ENCODE data around the gene CHN2. TPM values are rescaled to one million over a fixed set of nuclear protein-coding genes. Genes with fewer than 3 reads are reported as not detected.

Gene CHN2
- total RNA-seq, 1 experiment from 2014 or later = 18.8 TPM

DNA sequence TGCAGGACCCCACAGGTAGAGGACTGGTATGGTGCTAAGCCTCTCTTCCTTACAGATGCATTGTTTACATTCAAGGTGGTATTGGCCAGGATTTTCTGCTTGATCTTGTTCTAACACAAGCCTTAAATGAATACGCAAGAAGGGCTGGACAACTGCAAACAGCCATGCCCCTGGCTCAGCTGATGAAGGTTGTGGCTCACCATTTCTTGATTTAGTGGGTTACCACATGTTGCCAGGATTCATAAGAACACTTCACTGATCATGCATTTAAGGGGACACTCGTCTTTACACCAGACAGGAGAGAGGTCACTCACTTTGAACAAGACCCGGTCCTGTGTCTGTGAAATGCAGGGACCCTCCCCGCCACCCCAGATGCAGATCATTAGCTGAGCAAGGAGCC, 82.2 kb downstream of the CHN2 start:
- no TSS peak for BruUV-seq (replicated peaks)
- H3K36me3 Mint-ChIP-seq (ENCODE audit: insufficient read depth, unreplicated experiment) = no peaks in the 10 kb centered on the region
- no peaks in the 10 kb centered on the region for H3K9me3 Mint-ChIP-seq (ENCODE audit: unreplicated experiment)
- H3K9me3 ChIP-seq = no peaks in the 10 kb centered on the region
- TF ChIP-seq, protein P1, sequence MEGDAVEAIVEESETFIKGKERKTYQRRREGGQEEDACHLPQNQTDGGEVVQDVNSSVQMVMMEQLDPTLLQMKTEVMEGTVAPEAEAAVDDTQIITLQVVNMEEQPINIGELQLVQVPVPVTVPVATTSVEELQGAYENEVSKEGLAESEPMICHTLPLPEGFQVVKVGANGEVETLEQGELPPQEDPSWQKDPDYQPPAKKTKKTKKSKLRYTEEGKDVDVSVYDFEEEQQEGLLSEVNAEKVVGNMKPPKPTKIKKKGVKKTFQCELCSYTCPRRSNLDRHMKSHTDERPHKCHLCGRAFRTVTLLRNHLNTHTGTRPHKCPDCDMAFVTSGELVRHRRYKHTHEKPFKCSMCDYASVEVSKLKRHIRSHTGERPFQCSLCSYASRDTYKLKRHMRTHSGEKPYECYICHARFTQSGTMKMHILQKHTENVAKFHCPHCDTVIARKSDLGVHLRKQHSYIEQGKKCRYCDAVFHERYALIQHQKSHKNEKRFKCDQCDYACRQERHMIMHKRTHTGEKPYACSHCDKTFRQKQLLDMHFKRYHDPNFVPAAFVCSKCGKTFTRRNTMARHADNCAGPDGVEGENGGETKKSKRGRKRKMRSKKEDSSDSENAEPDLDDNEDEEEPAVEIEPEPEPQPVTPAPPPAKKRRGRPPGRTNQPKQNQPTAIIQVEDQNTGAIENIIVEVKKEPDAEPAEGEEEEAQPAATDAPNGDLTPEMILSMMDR (IDR thresholded peaks at IDR 0.05; ENCODE audit: insufficient read depth in 1 of 2, low read depth in 1 of 2, low read length in 1 of 2, severe bottlenecking in 1 of 2, unreplicated experiment in 1 of 2) = no peak
- no peak overlapping the region for H3K4me3 Mint-ChIP-seq (ENCODE audit: unreplicated experiment)
- ChIA-PET POLR2A (no interaction called here), CTCF (no interaction called here)
- H3K27ac Mint-ChIP-seq (ENCODE audit: unreplicated experiment) = no peak overlapping the region
- H3K4me1 Mint-ChIP-seq (ENCODE audit: low read depth, unreplicated experiment) = peaks cover 13% of the 10 kb centered on the region
- H3K27me3 ChIP-seq (replicated peaks; ENCODE audit: control insufficient read depth, insufficient read depth, low read length) = no peaks in the 10 kb centered on the region
- H3K27me3 Mint-ChIP-seq (ENCODE audit: insufficient read depth, unreplicated experiment) = no peaks in the 10 kb centered on the region
- intact Hi-C loops (cut with micrococcal nuclease; ENCODE audit: unreplicated experiment) = no loop called here
- H3K36me3 ChIP-seq (ENCODE audit: control insufficient read depth, insufficient read depth, low read length) = no peaks in the 10 kb centered on the region
- no peak overlapping the region for H3K4me3 ChIP-seq (ENCODE audit: low read depth, low read length)
- DNase-seq = no peak
- H3K4me1 ChIP-seq = peaks cover 9% of the 10 kb centered on the region

DNA sequence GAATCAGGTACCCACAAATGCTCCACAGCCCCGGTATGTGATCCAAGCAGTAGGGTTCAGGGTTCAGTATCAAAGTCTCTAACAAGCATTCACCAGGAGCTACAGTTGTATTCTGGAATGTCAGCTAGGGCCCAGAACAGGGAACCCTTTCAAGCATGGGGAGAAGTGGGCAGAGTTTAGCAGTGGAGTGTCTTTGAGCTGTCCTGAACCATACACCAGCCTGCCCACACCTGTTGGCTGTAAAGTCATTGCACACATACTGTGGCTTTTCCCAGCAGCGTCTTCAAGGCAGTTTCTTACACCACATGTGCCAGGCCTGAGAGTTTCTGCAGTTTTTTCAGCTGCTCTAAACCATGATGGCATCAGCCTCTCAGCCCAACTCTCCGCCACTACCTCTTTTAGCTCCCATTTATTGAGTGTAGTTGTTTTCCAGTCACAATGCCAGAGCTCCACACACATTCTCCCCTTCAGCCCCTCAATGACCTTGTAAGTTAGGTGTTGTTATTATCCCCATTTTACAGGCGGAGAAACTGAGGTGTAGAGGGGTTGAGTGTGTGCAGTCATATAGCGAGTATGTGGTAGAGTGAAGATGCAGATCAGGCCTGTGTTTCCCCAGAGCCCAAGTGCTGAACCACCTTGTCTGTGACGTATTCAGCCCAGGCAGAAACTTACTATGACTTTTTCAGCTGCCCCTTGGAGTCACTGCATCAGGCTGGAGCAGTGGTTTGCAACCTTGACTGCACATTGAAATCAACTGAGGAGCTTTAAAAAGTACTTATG, 83.1 kb downstream of the CHN2 start:
- ChIA-PET CTCF (no interaction called here), POLR2A (no interaction called here)
- Mint-ChIP-seq H3K4me1 (ENCODE audit: low read depth, unreplicated experiment) (peaks cover 13% of the 10 kb centered on the region), H3K27me3 (ENCODE audit: insufficient read depth, unreplicated experiment) (no peaks in the 10 kb centered on the region), H3K4me3 (ENCODE audit: unreplicated experiment) (no peak overlapping the region), H3K36me3 (ENCODE audit: insufficient read depth, unreplicated experiment) (no peaks in the 10 kb centered on the region), H3K27ac (ENCODE audit: unreplicated experiment) (no peak overlapping the region), H3K9me3 (ENCODE audit: unreplicated experiment) (no peaks in the 10 kb centered on the region)
- Histone ChIP-seq H3K36me3 (ENCODE audit: control insufficient read depth, insufficient read depth, low read length) (no peaks in the 10 kb centered on the region), H3K9me3 (no peaks in the 10 kb centered on the region), H3K4me1 (0 out of 2 replicates have a peak, but pooled peaks cover 8% of the 10 kb centered on the region), H3K4me3 (ENCODE audit: low read depth, low read length) (no peak overlapping the region), H3K27me3 (replicated peaks; ENCODE audit: control insufficient read depth, insufficient read depth, low read length) (no peaks in the 10 kb centered on the region)
- TF ChIP-seq, protein P1 (IDR thresholded peaks at IDR 0.05; ENCODE audit: insufficient read depth in 1 of 2, low read depth in 1 of 2, low read length in 1 of 2, severe bottlenecking in 1 of 2, unreplicated experiment in 1 of 2) = no peak
- no peak for DNase-seq
- intact Hi-C loops (cut with micrococcal nuclease; ENCODE audit: unreplicated experiment) = no loop called here
- BruUV-seq (replicated peaks) = no TSS peak

DNA sequence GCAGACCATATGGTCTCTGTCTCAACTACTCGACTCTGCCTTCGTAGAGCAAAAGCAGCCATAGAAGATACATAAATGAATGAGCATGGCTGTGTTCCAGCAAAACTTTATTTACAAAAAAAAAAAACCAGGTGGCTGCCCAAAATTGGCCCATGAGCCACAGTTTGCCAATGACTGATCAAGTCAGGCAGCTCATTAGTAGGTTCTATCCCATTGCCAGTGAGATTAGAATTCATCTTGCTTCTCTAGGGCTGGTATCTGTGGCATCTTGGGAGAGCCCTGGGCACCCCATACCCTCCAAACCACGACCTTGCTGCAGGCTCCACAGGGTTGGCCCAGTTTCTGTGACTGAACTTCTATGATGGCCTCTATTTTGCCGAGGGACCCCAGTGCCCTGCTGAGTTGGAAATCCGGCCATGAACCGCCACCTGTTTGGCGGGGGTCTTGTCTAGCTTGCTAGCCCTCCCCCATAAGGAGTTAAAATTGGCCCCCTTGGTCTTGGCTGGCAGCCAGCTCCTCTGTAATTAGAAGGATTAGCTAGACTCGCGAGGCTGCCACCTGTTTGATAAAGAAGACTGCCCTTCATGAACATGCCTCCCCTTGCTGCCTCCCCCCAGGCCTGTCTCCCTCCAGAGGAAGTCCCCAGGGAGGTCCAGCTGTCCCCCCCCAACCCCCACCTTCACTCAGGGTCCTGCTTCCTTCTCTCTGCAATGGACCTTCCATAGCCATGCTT, 83.9 kb downstream of the CHN2 start:
- intact Hi-C loops (cut with micrococcal nuclease; ENCODE audit: unreplicated experiment) = no loop called here
- no peaks in the 10 kb centered on the region for H3K36me3 ChIP-seq (ENCODE audit: control insufficient read depth, insufficient read depth, low read length)
- no peak for DNase-seq
- no peak overlapping the region for H3K27ac Mint-ChIP-seq (ENCODE audit: unreplicated experiment)
- no peaks in the 10 kb centered on the region for H3K27me3 ChIP-seq (replicated peaks; ENCODE audit: control insufficient read depth, insufficient read depth, low read length)
- no peak overlapping the region for H3K4me3 ChIP-seq (ENCODE audit: low read depth, low read length)
- no peak overlapping the region for H3K4me3 Mint-ChIP-seq (ENCODE audit: unreplicated experiment)
- H3K4me1 ChIP-seq = 0 out of 2 replicates have a peak, but pooled peaks cover 8% of the 10 kb centered on the region
- TF ChIP-seq, protein P1 (IDR thresholded peaks at IDR 0.05; ENCODE audit: insufficient read depth in 1 of 2, low read depth in 1 of 2, low read length in 1 of 2, severe bottlenecking in 1 of 2, unreplicated experiment in 1 of 2) = no peak
- ChIA-PET CTCF (no interaction called here), POLR2A (no interaction called here)
- BruUV-seq (replicated peaks) = no TSS peak
- H3K4me1 Mint-ChIP-seq (ENCODE audit: low read depth, unreplicated experiment) = peaks cover 7% of the 10 kb centered on the region
- no peaks in the 10 kb centered on the region for H3K27me3 Mint-ChIP-seq (ENCODE audit: insufficient read depth, unreplicated experiment)
- no peaks in the 10 kb centered on the region for H3K36me3 Mint-ChIP-seq (ENCODE audit: insufficient read depth, unreplicated experiment)
- H3K9me3 Mint-ChIP-seq (ENCODE audit: unreplicated experiment) = no peaks in the 10 kb centered on the region
- no peaks in the 10 kb centered on the region for H3K9me3 ChIP-seq

Measured in Caco-2 (cell line).